ENCODE measurements around the gene H3-3A.
A peak's percentile ranks its signal among the peaks of the same experiment; 100 is the strongest.

GRCh38 chr1:226064816-226065248 lies 2.3 kb downstream of the H3-3A start:
- TF ChIP-seq CTCF (IDR thresholded peaks at IDR 0.05) (peak in 3 of 4 experiments; percentile 8 to 84 (median 83)), POLR2A (IDR thresholded peaks at IDR 0.05) (no peak)
